HCT116 (cell line): ENCODE data around the gene OR1L8. TPM values are rescaled to one million over a fixed set of nuclear protein-coding genes. Genes with fewer than 3 reads are reported as not detected.
"Not testable (repeated sequence)": the region's sequence is repeated elsewhere in the genome, so short reads cannot be mapped to it uniquely, and the experiment has no call there.

ENCODE experiments used
- ATAC-seq: fragments of 200-7000 bp; cut with Tn5 transposase; 2 replicates; pipeline ENCODE4 v1.9.1; 2020; ENCODE audit warnings: mild to moderate bottlenecking, moderate library complexity
- BruUV-seq: library from RNA; stranded (reverse); fragments of 400-500 nt; replicated peaks from 2 replicates; lab custom pipeline; 2021; lab: Mats Ljungman, UMichigan
- CTCF ChIA-PET: fragments of 300-600 bp; sonication (Branson Sonifier 250); formaldehyde crosslinking; loops from one replicate; lab custom pipeline; 2021; ENCODE audit warnings: antibody characterized with exemption; lab: Charles Lee
- POLR2A ChIA-PET: fragments of 300-600, 350-600 bp; sonication (Branson Sonifier 250); formaldehyde crosslinking; loops from one replicate; lab custom pipeline; 2021; ENCODE audit warnings: antibody characterized with exemption; lab: Charles Lee
- RAD21 ChIA-PET, 2 experiments: fragments of 300-600 bp; sonication (Branson Sonifier 250); formaldehyde crosslinking; loops; one replicate each; lab custom pipeline; 2023; ENCODE audit warnings: low total read pairs in 2 of 2; ENCODE audit not compliant: uncharacterized antibody in 2 of 2, unreplicated experiment in 2 of 2, low non-redundant PET in 1 of 2; lab: Charles Lee
- DNase-seq: peaks from one replicate; pipeline ENCODE4 v3.0.0-alpha.2; 2010; ENCODE audit warnings: low read depth, low spot score
- H2AFZ ChIP-seq: fragments of 200-600 bp; shearing (Covaris generic), sonication (generic); 2 replicates; pipeline ENCODE4 v1.6.1; 2017; ENCODE audit warnings: low read depth, mixed run types, mixed read lengths, antibody characterized with exemption, low read length; ENCODE audit not compliant: poor library complexity, severe bottlenecking
- H3K27ac ChIP-seq: 2 replicates; pipeline ENCODE4 v1.5.1; 2012; ENCODE audit warnings: low read depth, low read length
- H3K27me3 ChIP-seq: fragments of 200-600 bp; sonication (generic); 2 replicates; pipeline ENCODE4 v1.6.1; 2016; ENCODE audit warnings: mixed run types, low read length, mixed read lengths; ENCODE audit not compliant: insufficient read depth
- H3K36me3 ChIP-seq, 2 experiments: fragments of 200-500 bp in 1 of 2; fragments of 200-600 bp in 1 of 2; sonication (Bioruptor generic) in 1 of 2; sonication (generic) in 1 of 2; 2 replicates each; pipeline versions ENCODE4 v1.5.1 to v1.6.1; 2014 to 2016; ENCODE audit warnings: low read length in 2 of 2, inconsistent platforms in 1 of 2, mixed read lengths in 1 of 2, mixed run types in 1 of 2; ENCODE audit not compliant: insufficient read depth in 2 of 2, control insufficient read depth in 1 of 2
- H3K4me1 ChIP-seq, 2 experiments: fragments of 200-600 bp in 1 of 2; sonication (generic) in 1 of 2; 2 replicates each; pipeline versions ENCODE4 v1.5.1 to v1.6.1; 2012 to 2017; ENCODE audit warnings: low read length in 2 of 2, inconsistent platforms in 1 of 2, mild to moderate bottlenecking in 1 of 2, mixed read lengths in 1 of 2, mixed run types in 1 of 2, moderate library complexity in 1 of 2; ENCODE audit not compliant: insufficient read depth in 2 of 2, control insufficient read depth in 1 of 2
- H3K4me2 ChIP-seq: fragments of 200-600 bp; sonication (generic); 2 replicates; pipeline ENCODE4 v1.6.1; 2017; ENCODE audit warnings: mixed run types, low read length, mixed read lengths
- H3K4me3 ChIP-seq, 2 experiments: fragments of 200-600 bp in 1 of 2; sonication (generic) in 1 of 2; replicated peaks in 1 of 2; 2 replicates each; pipeline ENCODE4 v1.5.1; 2011 to 2016; ENCODE audit warnings: low read length in 2 of 2, control low read depth in 1 of 2, low read depth in 1 of 2, mild to moderate bottlenecking in 1 of 2, mixed read lengths in 1 of 2, mixed run types in 1 of 2
- H3K79me2 ChIP-seq: fragments of 200-600 bp; sonication (generic); 2 replicates; pipeline ENCODE4 v1.6.1; 2017; ENCODE audit warnings: mild to moderate bottlenecking, mixed run types, low read length, moderate library complexity, mixed read lengths; ENCODE audit not compliant: insufficient read depth
- H3K9ac ChIP-seq: fragments of 200-600 bp; sonication (generic); 2 replicates; pipeline ENCODE4 v1.6.1; 2016; ENCODE audit warnings: low read length, mixed read lengths
- H3K9me2 ChIP-seq: fragments of 200-600 bp; sonication (generic), shearing (Covaris generic); 2 replicates; pipeline ENCODE4 v1.6.1; 2017; ENCODE audit warnings: mixed run types, mild to moderate bottlenecking, moderate library complexity; ENCODE audit not compliant: insufficient read depth
- H3K9me3 ChIP-seq, 2 experiments: fragments of 200-500 bp in 1 of 2; fragments of 200-600 bp in 1 of 2; sonication (Bioruptor generic) in 1 of 2; sonication (generic) in 1 of 2; 2 replicates each; pipeline ENCODE4 v1.6.1; 2014 to 2017; ENCODE audit warnings: low read length in 2 of 2, mixed read lengths in 2 of 2, inconsistent platforms in 1 of 2, low read depth in 1 of 2, mild to moderate bottlenecking in 1 of 2, mixed run types in 1 of 2, moderate library complexity in 1 of 2; ENCODE audit not compliant: control insufficient read depth in 1 of 2, insufficient read depth in 1 of 2
- H4K20me1 ChIP-seq: fragments of 200-600 bp; sonication (generic), shearing (Covaris generic); 2 replicates; pipeline ENCODE4 v1.6.1; 2017; ENCODE audit warnings: mixed run types, mild to moderate bottlenecking, moderate library complexity; ENCODE audit not compliant: insufficient read depth
- EGR1 ChIP-seq: IDR thresholded peaks from 2 replicates; pipeline ENCODE4 v1.6.1; 2012; ENCODE audit warnings: low read depth
- ELF1 ChIP-seq: IDR thresholded peaks from 2 replicates; pipeline ENCODE4 v1.6.1; 2012; ENCODE audit warnings: low read depth, borderline replicate concordance
- RAD21 ChIP-seq: IDR thresholded peaks from 2 replicates; pipeline ENCODE4 v1.6.1; 2012; ENCODE audit warnings: low read depth, mild to moderate bottlenecking
- SP1 ChIP-seq: IDR thresholded peaks from 2 replicates; pipeline ENCODE4 v1.6.1; 2012; ENCODE audit warnings: low read depth
- SRF ChIP-seq: IDR thresholded peaks from 2 replicates; pipeline ENCODE4 v1.6.1; 2012; ENCODE audit warnings: low read depth
- YY1 ChIP-seq: IDR thresholded peaks from 2 replicates; pipeline ENCODE4 v1.6.1; 2011; ENCODE audit warnings: low read length, low read depth, moderate library complexity, mild to moderate bottlenecking; ENCODE audit not compliant: insufficient replicate concordance; ENCODE audit errors: extremely low read depth
- intact Hi-C: fragments of 100-400 bp; cut with micrococcal nuclease; formaldehyde crosslinking; loops from 2 replicates; pipeline ENCODE4 v1.10.0; 2022
- total RNA-seq: library from RNA; stranded (reverse); gene quantifications from one replicate; pipeline ENCODE4 v1.2.1, GENCODE V29; 2021; ENCODE audit not compliant: unreplicated experiment

OR1L8 gene
- total RNA-seq, 1 experiment from 2014 or later = not detected

DNA sequence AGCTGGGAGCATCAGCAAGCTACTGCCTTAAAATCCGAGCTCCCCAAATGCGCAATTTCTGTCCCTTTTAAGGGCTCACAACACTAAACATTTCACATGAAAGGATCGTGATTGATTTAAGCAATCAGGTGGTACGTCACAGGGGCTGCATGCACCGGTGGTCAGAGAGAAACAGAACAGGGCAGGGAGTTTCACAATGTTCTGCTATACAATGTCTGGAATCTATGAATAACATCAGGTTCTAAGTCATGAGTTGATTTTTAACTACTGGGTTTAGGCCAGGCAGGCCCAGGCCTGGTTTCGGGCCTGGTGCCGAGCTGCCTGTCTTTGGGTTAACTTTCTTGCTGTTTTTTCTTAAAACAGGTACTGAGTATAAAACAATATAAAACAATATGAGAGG is 46.1 kb downstream of the OR1L8 start:
- H4K20me1 ChIP-seq, H2AFZ ChIP-seq, H3K9ac ChIP-seq, BruUV-seq, H3K4me2 ChIP-seq, H3K27me3 ChIP-seq, H3K79me2 ChIP-seq, intact Hi-C loops, DNase-seq, H3K27ac ChIP-seq, CTCF ChIA-PET, H3K9me2 ChIP-seq, ATAC-seq, RAD21 ChIA-PET, H3K9me3 ChIP-seq, POLR2A ChIA-PET, H3K4me3 ChIP-seq, H3K36me3 ChIP-seq, H3K4me1 ChIP-seq: not testable (repeated sequence)

DNA sequence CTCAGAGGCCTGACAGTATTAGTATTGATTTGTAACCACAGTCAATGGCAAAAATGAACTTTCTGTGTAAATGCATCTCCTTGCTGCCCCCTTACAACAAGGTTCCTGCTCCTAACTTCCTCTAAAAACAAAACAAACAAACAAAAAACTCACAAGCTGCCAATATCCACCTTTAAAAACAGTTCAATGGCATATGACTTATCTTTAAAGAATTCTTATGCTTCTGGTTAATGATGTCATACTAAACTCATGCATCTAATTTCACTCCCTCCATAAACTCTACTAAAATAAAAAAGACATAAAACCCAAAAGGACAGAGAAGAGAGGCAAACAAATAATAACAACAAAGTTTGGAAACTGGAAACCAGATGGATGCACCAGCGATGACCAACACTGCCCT is 47.0 kb downstream of the OR1L8 start:
- no TSS peak for BruUV-seq
- RAD21 ChIA-PET = no interaction called here

DNA sequence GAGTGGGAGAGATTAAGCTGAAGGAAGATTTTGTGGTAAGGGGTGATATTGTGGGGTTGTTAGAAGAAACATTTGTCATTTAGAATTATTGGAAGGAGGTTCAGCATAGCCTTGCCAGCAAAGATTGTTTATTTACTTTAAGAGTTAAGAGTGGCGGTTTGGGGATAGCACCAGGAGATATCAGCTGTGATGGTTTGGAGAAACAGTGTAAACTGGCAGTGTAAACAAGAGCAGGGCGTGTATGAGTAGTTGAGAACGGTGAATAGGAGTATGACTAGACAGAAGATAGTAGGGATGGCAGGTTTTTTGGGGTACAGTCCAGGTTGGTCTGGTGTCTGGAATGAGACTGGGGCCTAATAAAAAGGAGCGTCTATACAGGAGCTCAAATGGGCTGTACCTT is 52.0 kb downstream of the OR1L8 start:
- H3K36me3 ChIP-seq, H3K4me3 ChIP-seq, ATAC-seq, H2AFZ ChIP-seq, H3K27ac ChIP-seq, H4K20me1 ChIP-seq, H3K9me3 ChIP-seq, BruUV-seq, DNase-seq, H3K4me2 ChIP-seq, H3K4me1 ChIP-seq, H3K9me2 ChIP-seq, CTCF ChIA-PET, POLR2A ChIA-PET, RAD21 ChIA-PET, H3K79me2 ChIP-seq, intact Hi-C loops, H3K9ac ChIP-seq: not testable (repeated sequence)
- peaks cover 24% of the 10 kb centered on the region; the same call in 1 of the 2 replicates for H3K27me3 ChIP-seq

More for the DNA sequence above, 47.0 kb downstream of the OR1L8 start:
- ChIA-PET CTCF (no interaction called here), POLR2A (no interaction called here)
- H4K20me1 ChIP-seq = no peaks in the 10 kb centered on the region
- H3K36me3 ChIP-seq = no peaks in the 10 kb centered on the region
- no peaks in the 10 kb centered on the region for H3K27me3 ChIP-seq
- ATAC-seq (no peak), DNase-seq (no peak)
- intact Hi-C loops = no loop called here
- no peaks in the 10 kb centered on the region for H3K79me2 ChIP-seq
- H3K9me2 ChIP-seq = no peaks in the 10 kb centered on the region
- H3K9ac ChIP-seq = no peak overlapping the region
- H3K4me3 ChIP-seq = no peak overlapping the region
- H3K4me2 ChIP-seq = no peak overlapping the region
- H3K4me1 ChIP-seq = no peaks in the 10 kb centered on the region
- H2AFZ ChIP-seq = no peak overlapping the region
- no peaks in the 10 kb centered on the region for H3K9me3 ChIP-seq
- TF ChIP-seq ELF1 (no peak), SP1 (no peak), EGR1 (no peak), YY1 (no peak), SRF (no peak), RAD21 (no peak)
- no peak overlapping the region for H3K27ac ChIP-seq
